GM19025 (cell line): ENCODE results near the gene SVEP1.
"Not testable (repeated sequence)": the region's sequence is repeated elsewhere in the genome, so short reads cannot be mapped to it uniquely, and the experiment has no call there.

Experiments used
- ATAC-seq: cut with Tn5 transposase; IDR thresholded peaks from one replicate; pipeline ENCODE4 v1.9.1; 2021; ENCODE audit warnings: mild to moderate bottlenecking, low read depth, moderate library complexity; ENCODE audit not compliant: unreplicated experiment

SVEP1 gene

DNA sequence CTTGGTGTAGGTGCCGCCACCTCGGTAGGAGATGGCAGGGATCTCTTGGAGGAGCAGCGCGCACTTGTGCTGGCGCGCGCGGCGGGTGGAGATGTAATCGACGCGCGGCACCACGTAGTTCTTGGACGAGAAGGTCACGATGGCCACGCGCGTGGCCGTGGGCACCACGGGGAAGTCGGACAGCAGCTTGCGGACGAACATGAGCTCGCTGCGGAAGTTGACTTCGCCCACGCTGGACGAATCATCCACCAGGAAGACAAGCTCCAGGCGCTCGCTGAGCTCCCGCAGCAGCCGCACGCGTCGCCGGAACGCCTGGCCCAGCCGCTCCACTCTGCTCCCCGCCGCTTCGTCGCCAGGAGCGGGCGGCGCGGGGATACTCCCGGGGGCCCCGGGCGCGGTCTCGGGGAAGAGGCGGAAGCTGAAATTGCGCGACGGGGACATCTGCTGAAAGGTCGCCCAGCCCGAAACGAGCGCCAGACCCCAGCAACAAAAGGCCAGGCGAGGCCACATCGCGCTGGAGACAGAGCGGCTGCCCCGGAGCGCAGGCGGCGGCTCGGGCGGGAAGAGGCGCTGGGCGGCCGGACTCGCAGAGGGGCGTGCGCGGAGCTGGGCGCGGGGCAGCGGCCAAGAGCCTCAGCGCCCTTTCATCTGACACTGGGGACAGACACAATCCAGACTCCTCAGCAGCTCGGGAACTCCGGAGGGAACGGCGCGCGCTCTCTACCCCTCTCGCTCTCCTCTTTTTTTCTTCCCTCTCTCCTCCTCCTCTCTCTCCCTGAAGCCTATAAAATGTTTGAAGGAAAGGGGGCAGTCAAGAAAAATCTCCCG lies at the start of gene SVEP1:
SVEP1 (minus strand) TSS at position 708 of the 828 bp plus-strand sequence; CDS start at position 510, 198 bp downstream.
- no peak for ATAC-seq

DNA sequence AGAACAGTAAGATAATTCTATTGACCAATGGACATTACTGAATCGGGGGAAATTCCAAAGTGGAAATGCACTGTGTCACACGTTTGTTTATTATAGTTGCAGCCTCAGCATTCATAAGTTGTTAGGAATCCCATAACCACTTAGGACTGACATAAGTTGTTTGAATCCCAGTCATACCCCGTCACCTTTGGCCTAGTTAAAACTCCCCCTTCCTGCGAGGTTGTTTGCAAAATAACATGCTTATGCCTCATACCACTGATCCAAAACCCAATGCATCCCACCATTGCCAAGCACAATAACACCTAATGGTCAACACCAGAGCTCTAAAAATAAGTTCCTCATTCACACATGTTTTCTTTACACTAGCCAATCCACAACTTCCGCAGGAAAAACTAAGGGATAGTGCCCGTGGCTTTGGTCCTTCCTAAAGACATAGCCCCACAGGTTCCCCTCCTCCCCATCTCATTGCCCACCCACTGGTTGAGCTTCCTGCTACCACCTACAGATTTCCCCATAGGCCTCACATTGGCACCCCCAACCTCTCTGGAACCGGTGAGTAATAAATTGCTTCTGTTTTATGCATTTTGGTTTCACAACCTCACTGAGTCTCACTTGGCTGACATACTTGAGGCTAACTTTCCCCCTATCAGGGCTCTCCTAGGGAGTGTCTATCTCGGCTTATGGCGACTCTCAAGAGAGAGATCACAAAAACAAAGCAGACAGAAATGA lies 46.7 kb upstream of the SVEP1 start:
- ATAC-seq = peak; percentile 92

DNA sequence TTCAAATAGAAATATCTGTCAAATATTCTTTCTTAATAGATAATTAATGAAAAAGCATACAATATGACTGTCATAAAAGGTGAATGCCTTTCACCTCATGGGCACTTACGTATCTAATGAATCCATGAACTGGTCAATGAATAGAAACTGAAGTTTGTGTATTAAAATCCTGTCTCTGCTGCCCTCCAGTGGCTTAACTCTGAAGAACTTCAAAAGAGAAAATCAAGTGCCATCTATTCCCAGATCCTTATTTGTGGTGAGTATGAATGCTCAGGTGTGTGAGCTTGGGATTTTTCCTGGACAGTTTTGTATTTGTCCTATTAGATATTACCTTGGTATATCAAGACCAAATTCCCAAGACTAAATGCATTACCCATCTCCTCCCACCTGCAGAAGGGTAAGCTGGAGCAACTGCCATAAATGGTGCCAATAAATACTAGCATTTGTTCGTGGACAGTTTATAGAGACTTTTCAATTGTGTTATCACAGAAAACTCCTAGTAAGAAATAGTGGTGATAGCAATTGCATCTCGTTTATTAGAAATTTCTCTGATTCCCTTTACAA lies 44.0 kb upstream of the SVEP1 start:
- no peak for ATAC-seq

DNA sequence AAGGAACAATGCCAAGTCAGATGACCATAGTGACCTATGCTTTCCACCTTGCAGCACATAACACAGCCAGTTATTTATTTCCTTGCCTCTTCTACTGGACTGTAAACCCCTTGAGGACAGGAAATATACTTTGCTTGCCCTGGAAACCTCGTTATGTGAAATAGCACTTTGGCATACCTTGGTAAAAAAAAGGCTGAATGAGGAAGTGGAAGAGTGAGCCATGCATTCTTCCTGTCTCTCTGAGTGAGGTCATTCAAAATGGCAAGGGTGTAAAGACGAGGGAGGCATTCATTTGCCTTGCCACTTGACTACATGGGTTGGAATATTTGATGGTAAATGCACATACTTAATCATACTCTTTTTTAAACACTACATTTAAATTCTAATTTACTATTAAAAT lies 42.8 kb upstream of the SVEP1 start:
- no peak for ATAC-seq

DNA sequence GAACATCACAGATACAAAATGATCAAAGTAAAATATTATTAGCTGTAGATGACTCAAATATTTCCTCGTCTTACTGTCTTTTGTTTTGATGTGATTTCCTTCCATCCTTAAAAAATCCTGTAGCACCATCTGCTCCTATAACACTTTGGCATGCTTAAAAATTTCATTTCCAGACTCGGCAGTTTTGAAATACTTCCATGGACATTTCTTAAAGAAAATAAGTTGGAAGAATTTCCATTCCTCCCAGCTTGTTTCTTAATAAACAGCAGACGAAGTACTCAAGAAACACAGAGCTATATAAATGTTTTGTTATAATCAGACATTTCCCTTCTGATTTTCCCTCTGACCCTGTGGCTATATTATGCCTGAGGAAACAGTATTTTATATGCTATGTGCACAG lies 41.2 kb upstream of the SVEP1 start:
- ATAC-seq = no peak

DNA sequence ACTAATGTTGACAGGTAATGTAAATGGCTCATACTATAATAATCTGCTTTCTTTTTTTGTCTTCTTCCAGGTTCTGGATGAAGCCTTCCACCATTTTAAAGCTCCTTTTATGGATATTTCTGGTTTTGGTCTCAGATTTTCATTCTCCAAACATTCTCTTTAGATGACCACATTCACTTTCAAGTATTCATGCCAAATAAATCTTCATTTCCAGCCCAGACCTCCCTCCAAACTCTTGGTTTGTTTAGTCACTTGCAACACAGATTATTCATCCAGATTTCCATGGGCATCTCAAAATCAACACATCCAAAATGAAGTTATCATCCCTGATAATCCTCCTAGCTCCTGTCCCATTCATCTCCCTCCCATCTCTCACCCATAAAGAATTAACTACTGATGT lies 40.3 kb upstream of the SVEP1 start:
- ATAC-seq = no peak

DNA sequence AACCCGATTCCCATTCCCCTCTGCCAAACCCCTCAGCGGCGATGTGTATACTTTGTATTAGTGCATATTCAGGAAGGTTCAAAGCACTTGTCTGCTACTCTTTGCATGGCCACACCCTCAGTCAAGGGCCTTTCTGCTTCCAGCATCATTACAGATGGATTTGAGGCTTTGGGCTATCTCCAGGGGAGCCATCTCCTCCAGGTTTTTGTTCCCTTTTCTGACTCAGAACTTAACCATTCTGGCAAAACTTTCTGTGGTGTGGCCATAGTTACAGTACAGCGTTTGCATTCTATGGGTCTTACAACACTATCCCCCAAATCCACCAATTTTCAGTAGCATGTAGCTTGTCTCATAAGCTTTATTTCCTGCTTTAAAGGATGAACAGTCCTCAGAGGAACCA lies 36.0 kb upstream of the SVEP1 start:
- ATAC-seq = no peak

DNA sequence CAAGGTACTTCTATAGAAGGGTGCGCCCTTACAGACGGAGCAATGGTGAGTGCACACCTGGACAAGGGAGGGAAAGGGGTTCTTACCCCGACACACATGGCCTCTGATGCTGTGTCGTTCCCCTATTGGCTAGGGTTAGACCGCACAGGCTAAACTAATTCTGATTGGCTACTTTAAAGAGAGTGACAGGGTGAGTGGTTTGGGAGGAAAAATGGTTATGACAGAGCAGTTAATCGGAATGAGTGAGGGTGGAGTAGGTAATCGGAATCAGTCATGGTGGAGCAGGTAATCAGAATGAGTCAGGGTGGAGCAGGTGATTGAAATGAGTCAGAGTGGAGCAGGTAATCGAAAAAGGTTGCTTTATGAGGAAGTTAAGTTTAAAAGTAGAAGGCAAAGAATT lies 35.0 kb upstream of the SVEP1 start:
- ATAC-seq = not testable (repeated sequence)

DNA sequence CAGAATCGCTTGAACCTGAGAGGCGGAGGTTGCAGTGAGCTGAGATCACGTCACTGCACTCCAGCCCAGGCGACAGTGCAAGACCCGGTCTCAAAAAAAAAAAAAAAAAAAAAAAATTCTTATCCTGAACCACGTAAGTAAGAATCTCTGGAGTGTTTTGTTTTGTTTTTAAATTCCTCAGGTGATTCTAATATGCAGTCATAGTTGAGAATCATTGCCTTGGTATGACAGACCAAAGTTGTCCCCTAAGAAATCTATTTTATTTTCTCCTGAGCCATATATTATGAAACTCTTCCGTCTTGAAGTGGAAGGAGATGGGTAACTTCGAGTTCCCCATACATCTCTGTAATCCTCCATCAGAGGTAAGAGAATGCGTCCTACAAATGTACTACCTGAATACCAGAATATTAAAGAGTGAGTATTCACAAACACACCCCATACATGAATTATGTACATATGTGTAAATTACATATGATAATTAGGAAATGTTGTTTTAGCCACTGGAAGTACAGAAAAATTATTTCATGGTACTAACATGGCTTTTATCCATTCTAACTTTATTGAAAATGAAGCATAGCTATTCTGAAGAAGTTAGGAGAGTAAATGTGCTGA lies 26.7 kb upstream of the SVEP1 start:
- ATAC-seq = no peak

DNA sequence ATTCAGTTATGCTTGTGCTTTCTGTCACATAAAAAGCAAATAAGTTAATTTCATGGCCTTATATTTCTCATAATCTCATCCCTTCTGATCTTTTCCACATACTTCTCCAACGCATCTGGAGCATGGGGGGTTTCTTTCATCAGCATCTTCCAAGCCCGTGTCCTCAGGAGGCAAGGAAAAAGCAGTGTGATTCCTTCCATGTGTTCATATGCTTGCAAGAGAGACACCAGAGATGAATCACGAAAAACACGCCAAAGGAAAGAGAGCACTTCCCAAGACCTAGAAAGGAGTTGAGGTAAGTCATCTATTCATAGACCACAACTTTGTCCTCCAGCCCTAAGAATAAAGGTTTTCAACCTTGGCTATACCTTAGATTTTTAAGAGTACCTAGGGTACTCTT lies 26.0 kb upstream of the SVEP1 start:
- no peak for ATAC-seq

DNA sequence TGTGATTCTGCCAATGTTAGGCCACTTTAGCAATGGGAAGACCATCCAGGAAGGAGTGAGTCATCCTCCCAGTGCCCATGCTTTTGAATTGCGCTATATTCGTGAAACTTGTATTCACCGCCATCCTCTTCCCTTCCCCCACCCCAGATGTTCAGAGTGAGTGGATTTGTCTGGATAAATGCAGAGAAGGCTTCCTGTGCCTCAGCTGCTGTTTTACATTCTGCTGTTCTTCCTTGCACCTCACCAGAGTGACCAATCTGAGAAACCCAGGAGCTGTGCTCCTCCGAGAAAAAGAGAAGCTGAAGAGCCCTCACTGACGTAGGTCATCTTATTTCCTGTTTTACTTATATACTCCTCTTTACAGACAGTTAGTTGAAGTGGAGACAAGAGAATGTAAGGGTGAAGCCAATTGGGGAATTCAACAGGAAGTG lies 24.6 kb upstream of the SVEP1 start:
- ATAC-seq = no peak

DNA sequence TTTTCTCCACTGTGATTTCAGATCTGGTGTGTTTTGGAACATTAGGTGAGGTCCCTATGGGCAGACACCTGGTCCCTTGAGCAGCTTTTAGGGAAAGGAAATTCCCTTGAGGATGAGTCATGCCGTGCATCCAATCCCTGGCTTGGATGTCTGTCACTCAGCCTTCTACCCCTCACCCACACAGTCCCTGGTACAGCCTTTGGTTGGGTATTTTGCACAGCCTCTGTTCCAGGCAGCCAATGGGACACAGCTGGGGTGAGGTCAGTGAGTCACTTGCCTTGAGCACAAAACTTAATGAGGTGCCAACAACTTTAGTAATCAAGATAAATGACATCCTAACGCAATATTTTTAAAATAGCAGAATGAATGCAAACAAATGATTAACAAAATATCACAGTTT lies 22.7 kb upstream of the SVEP1 start:
- ATAC-seq = no peak

DNA sequence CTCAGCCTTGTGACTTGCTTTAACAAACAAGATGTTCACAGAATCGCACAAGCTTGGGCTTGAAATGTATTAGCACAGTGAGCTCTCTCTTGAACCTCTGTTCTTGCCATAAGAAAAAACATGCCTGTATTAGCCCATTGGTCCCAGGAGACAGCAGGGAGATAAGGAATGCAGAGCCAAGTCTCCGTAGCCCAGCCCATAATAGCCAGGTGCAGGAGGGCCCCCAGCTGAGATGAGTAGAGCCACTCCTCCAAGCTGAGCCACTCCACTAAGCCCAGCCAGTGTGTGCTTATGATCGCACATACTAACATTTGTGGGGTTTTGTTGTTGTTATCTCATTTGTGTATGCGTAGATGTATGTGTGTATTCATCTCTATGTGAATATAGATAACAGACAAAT lies 21.6 kb upstream of the SVEP1 start:
- no peak for ATAC-seq

DNA sequence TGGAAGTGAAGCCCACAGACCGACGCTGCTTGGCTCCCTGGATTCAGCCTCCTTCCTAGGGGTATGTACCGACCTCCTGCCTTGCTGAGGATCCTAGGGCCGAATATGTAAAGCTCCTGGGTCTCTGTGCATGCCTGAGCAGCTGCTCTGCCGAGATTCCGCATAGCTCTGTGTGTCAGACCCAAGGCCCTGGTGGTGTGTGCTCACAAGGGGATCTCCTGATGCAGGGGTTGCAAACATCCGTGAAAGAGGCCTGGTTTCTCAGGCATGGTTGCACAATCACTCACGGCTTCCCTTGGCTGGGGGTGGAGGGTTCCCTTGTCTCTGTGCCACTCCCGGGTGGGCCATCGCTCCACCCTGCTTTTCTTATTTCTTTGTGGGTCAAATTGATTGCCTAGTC lies 19.9 kb upstream of the SVEP1 start:
- no peak for ATAC-seq

DNA sequence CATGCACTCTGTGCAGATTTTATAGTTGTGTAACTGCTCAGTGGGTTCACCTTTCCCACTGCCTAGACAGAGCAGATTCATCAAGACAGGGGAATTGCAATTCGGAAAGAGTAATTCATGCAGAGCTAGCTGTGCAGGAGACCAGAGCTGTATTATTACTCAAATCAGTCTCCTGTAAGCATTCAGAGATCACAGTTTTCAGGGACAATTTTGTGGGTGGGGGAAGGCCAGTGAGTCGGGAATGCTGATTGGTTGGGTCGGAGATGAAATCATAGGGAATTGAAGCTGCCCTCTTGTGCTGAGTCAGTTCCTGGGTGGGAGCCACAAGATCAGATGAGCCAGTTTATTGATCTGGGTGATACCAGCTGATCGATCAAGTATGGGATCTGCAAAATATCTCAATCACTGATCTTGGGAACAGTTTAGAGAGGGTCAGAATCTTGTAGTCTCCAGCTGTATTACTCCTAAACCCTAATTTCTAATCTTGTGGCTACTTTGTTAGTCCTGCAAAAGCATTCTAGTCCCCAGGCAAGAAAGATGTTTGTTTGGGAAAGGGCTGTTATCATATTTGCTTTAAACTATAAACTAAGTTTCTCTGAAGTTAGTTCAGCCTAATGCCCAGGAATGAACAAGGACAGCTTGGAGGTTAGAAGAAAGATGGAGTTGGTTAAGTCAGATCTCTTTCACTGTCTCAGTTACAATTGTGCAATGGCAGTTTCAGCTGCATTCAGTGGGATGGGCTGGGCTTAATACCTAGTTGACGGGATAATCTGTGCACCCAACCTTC lies 12.7 kb upstream of the SVEP1 start:
- no peak for ATAC-seq

DNA sequence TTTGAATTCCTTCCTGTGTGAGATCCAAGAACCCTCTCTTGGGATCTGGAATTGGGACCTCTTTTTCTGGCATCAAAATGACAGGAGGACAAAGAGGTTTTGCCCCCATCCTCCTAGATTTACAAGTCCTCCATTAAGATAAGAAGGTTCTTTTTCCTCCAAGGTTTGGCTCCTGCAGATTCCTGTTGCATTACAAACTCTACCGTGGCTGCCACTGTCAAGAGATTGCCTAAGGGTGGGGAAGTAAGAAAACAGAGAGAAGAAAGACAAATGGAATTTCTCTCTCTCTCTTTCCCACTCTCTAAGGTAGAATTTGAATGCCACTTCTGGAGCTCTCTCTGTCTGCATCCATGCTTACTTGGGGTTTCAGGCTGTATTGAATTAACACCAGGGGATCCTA lies 12.0 kb upstream of the SVEP1 start:
- ATAC-seq = no peak

DNA sequence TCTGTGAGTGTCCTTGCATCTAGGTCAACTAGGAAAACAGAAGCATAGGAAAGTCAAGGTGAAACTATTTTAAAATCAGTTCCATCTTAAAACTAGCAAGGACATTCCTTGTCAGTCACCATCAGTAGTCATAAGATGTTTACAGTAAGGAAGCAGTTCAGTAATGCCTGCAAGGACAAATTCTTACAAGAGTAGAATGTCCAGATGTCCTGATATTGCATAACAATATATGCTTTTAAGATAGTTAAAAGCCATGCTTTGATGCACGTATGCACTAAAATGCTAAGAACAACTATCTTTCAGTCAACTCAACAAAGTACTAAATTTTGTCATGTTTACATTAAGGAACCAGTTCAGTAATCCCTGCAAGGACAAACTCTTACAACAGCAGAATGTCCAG lies 11.3 kb upstream of the SVEP1 start:
- no peak for ATAC-seq

DNA sequence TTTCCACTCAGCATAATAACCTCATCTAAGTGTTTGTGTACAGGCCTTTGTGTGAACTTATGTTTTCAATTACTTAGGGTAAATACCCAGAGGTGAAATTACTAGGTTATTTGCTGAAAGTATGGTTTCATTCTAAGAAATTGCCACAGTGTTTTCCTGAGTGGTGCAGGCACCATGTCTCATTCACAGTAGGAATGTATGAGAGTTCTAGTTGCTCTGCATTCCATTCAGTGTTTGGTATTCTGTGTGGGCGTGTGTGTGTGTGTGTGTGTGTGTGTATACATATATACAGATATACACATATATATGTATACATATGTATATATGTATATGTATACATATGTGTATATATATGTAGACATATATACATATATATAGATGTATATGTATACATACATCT lies 8.8 kb upstream of the SVEP1 start:
- no peak for ATAC-seq

DNA sequence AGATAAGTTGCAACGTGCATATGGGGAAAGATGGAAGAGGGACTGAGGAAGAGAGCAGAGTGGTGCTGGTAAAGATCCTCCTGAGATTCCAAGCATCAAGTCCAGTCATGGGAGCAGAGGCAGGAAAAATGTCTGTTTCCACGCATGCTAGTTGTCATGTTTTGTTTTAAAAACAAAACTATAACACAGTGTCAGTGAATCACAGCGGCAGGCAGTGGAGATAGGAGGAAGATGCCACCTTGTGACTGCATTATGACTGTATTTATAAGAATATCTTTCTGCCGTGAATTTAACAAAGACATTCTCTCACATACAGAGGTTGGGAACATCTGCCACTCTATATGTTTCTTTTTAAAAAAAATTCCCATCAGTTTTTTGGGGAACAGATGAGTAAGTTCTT lies 3.7 kb upstream of the SVEP1 start:
- ATAC-seq = no peak

DNA sequence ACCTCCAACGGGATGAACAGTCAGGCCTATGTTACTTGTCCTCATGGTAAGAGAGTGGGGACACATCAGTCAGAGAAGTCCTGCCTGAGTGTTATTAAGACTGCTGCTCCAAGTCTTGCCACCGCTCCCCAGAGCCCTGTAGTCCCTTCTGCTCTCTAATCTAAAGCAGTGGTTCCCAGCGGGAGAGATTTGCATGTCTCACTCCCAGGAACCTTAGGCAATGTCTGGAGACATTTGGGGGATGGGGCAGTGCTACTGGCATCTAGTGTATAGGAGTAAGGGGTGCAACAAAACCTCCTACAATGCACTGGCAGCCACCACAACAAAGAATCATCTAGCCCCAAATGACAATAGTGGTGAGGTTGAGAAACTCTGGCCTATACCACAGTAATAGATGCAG lies 2.6 kb upstream of the SVEP1 start:
- ATAC-seq = no peak
